Measurements from ENCODE around the gene ACTRT3.

The ACTRT3 gene

GRCh38 chr3:169787120-169787519, 17.8 kb upstream of the ACTRT3 start:
- TF ChIP-seq CTCF (IDR thresholded peaks at IDR 0.05; ENCODE audit: low read depth, low read length): no peak
- no peak overlapping the region for H3K4me3 ChIP-seq (ENCODE audit: low read depth, low read length)

GRCh38 chr3:169781209-169781855, 12.0 kb upstream of the ACTRT3 start:
- TF ChIP-seq CTCF (IDR thresholded peaks at IDR 0.05; ENCODE audit: low read depth, low read length): no peak
- H3K4me3 ChIP-seq (ENCODE audit: low read depth, low read length): no peak overlapping the region

- no peak overlapping the region for H3K4me3 ChIP-seq (ENCODE audit: low read depth, low read length)
- no peak for TF ChIP-seq CTCF (IDR thresholded peaks at IDR 0.05; ENCODE audit: low read depth, low read length)
Observed at GRCh38 chr3:169780742-169781141, 11.4 kb upstream of the ACTRT3 start.

GRCh38 chr3:169777822-169778221, 8.5 kb upstream of the ACTRT3 start:
- H3K4me3 ChIP-seq (ENCODE audit: low read depth, low read length): no peak overlapping the region
- no peak for TF ChIP-seq CTCF (IDR thresholded peaks at IDR 0.05; ENCODE audit: low read depth, low read length)

- no peak for TF ChIP-seq CTCF (IDR thresholded peaks at IDR 0.05; ENCODE audit: low read depth, low read length)
- peak overlapping the region; percentile 71 for H3K4me3 ChIP-seq (ENCODE audit: low read depth, low read length)
Observed at GRCh38 chr3:169774186-169774585, 4.8 kb upstream of the ACTRT3 start.

- peak within 1 kb of the TSS; percentile 71 for H3K4me3 ChIP-seq (ENCODE audit: low read depth, low read length)
- 0 out of 2 replicates have a peak, but pooled peaks have one; percentile 6 for TF ChIP-seq CTCF (IDR thresholded peaks at IDR 0.05; ENCODE audit: low read depth, low read length)
Observed at GRCh38 chr3:169772897-169773816, 3.8 kb upstream of the ACTRT3 start, which contains the start of gene MYNN. Gene MYNN (plus strand): TSS chr3:169773396. CDS start chr3:169774296, 900 bp downstream.

Data from WI38 (cell line).